ENCODE results near the gene TMEM145. TPM values are rescaled to one million over a fixed set of nuclear protein-coding genes. Genes with fewer than 3 reads are reported as not detected.

The TMEM145 gene
- total and polyA plus RNA-seq, 9 of the 15 experiments (the other 6 are each of a cell fraction or from before 2014, with no cell fraction given) = 0.80 to 5.5 (median 1.9) TPM; not detected in 3

DNA sequence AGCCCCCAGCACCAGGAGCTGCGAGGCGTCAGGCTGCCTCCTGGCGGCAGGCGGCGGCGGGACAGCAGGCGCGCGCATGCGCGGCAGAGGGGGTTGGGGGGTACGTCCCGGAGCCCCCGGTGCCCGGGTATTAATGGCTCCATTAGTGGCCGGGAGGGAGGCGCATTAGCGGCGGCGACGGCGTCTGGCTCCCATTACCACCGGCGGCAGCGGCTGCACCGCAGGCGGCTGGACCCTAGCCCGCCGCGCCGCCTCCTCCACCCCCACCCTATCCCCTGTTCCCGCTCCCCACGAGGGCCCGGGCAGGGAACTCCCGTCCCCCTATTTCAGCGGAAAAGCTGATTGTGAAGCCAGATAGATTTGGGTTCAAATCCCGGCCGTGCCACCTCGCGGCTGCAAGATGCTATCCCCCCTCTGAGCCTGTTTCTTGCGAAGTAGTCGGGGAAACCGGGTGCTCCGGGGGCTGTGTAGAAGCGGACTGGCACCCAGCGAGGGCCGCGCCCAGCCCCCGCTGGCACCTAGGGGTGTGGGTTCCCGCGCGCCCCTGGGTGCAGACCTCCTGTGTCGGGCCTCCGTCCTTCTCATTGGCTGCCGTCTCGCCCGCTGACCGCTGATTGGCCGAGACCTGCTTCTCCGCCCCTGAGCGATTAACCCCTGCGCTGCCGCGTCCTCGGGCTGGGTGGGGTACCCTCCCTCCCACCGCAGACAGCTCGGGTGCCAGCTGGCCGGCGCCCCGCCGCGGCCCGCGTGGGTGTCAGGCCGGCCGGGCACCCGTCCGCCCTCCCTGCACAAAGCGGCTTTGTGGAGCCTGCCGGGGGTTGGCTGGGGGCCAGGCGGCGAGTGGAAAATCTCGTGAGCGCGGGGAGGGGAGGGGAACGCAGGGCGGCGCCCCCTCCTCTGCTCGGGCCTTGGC, 33.0 kb upstream of the TMEM145 start (continued):
- TF ChIP-seq E2F4 (CRISPR knock-in tag; IDR thresholded peaks at IDR 0.05; ENCODE audit: low read depth) (no peak), SREBF2 (CRISPR knock-in tag; IDR thresholded peaks at IDR 0.05) (0 out of 2 replicates have a peak, but pooled peaks have one; percentile 54), MYNN (IDR thresholded peaks at IDR 0.05) (0 out of 2 replicates have a peak, but pooled peaks have one; percentile 10), MYNN (CRISPR knock-in tag; IDR thresholded peaks at IDR 0.05) (no peak), ZC3H4 (CRISPR knock-in tag; IDR thresholded peaks at IDR 0.05; ENCODE audit: borderline replicate concordance) (no peak), PTTG1 (tag; IDR thresholded peaks at IDR 0.05; ENCODE audit: low read depth) (no peak), KDM1A (IDR thresholded peaks at IDR 0.05) (no peak), HBP1 (CRISPR knock-in tag; IDR thresholded peaks at IDR 0.05) (0 out of 2 replicates have a peak, but pooled peaks have one; percentile 7), SMARCB1 (IDR thresholded peaks at IDR 0.05; ENCODE audit: insufficient read length, low read depth) (no peak), CTCF (IDR thresholded peaks at IDR 0.05 in 2 of 3, conservative IDR thresholded peaks at IDR 0.05 in 1 of 3; ENCODE audit: insufficient read depth in 2 of 3, low read depth in 1 of 3, low read length in 3 of 3) (peak; percentile 91 to 92 (median 91)), ZNF143 (CRISPR knock-in tag; IDR thresholded peaks at IDR 0.05) (peak; percentile 27; the same call in 1 of the 2 replicates), TEAD2 (tag; IDR thresholded peaks at IDR 0.05) (no peak)
- TF ChIP-seq, protein P1, sequence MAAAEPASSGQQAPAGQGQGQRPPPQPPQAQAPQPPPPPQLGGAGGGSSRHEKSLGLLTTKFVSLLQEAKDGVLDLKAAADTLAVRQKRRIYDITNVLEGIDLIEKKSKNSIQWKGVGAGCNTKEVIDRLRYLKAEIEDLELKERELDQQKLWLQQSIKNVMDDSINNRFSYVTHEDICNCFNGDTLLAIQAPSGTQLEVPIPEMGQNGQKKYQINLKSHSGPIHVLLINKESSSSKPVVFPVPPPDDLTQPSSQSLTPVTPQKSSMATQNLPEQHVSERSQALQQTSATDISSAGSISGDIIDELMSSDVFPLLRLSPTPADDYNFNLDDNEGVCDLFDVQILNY (CRISPR knock-in tag; IDR thresholded peaks at IDR 0.05) = no peak
- TF ChIP-seq, protein P2, sequence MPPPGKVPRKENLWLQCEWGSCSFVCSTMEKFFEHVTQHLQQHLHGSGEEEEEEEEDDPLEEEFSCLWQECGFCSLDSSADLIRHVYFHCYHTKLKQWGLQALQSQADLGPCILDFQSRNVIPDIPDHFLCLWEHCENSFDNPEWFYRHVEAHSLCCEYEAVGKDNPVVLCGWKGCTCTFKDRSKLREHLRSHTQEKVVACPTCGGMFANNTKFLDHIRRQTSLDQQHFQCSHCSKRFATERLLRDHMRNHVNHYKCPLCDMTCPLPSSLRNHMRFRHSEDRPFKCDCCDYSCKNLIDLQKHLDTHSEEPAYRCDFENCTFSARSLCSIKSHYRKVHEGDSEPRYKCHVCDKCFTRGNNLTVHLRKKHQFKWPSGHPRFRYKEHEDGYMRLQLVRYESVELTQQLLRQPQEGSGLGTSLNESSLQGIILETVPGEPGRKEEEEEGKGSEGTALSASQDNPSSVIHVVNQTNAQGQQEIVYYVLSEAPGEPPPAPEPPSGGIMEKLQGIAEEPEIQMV (tag; conservative IDR thresholded peaks at IDR 0.05; ENCODE audit: low read depth) = no peak
- TF ChIP-seq, protein P3, sequence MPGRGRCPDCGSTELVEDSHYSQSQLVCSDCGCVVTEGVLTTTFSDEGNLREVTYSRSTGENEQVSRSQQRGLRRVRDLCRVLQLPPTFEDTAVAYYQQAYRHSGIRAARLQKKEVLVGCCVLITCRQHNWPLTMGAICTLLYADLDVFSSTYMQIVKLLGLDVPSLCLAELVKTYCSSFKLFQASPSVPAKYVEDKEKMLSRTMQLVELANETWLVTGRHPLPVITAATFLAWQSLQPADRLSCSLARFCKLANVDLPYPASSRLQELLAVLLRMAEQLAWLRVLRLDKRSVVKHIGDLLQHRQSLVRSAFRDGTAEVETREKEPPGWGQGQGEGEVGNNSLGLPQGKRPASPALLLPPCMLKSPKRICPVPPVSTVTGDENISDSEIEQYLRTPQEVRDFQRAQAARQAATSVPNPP (IDR thresholded peaks at IDR 0.05; ENCODE audit: borderline replicate concordance, insufficient read depth, insufficient read length) = no peak
- TF ChIP-seq, protein P4, sequence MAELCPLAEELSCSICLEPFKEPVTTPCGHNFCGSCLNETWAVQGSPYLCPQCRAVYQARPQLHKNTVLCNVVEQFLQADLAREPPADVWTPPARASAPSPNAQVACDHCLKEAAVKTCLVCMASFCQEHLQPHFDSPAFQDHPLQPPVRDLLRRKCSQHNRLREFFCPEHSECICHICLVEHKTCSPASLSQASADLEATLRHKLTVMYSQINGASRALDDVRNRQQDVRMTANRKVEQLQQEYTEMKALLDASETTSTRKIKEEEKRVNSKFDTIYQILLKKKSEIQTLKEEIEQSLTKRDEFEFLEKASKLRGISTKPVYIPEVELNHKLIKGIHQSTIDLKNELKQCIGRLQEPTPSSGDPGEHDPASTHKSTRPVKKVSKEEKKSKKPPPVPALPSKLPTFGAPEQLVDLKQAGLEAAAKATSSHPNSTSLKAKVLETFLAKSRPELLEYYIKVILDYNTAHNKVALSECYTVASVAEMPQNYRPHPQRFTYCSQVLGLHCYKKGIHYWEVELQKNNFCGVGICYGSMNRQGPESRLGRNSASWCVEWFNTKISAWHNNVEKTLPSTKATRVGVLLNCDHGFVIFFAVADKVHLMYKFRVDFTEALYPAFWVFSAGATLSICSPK (IDR thresholded peaks at IDR 0.05; ENCODE audit: borderline replicate concordance) = no peak

Data from K562 (cell line).